Measurements from ENCODE around the gene DDI2.

Gene DDI2

GRCh38 chr1:15671430-15671829 is 54.2 kb downstream of the DDI2 start:
- H3K4me3 ChIP-seq (ENCODE audit: low read depth in 1 of 2, low read length in 2 of 2): no peak overlapping the region
- H3K27ac ChIP-seq (ENCODE audit: low read length): no peak overlapping the region
- H3K36me3 ChIP-seq (ENCODE audit: control insufficient read depth in 1 of 2, insufficient read depth in 2 of 2, low read length in 2 of 2): no peaks in the 10 kb centered on the region
- no peaks in the 10 kb centered on the region for H3K4me1 ChIP-seq (ENCODE audit: control insufficient read depth in 1 of 2, insufficient read depth in 2 of 2, low read length in 2 of 2)
- H3K27me3 ChIP-seq (ENCODE audit: low read depth, low read length): no peaks in the 10 kb centered on the region
- H3K9me3 ChIP-seq (ENCODE audit: control insufficient read depth in 1 of 2, low read length in 2 of 2): no peaks in the 10 kb centered on the region

DNA sequence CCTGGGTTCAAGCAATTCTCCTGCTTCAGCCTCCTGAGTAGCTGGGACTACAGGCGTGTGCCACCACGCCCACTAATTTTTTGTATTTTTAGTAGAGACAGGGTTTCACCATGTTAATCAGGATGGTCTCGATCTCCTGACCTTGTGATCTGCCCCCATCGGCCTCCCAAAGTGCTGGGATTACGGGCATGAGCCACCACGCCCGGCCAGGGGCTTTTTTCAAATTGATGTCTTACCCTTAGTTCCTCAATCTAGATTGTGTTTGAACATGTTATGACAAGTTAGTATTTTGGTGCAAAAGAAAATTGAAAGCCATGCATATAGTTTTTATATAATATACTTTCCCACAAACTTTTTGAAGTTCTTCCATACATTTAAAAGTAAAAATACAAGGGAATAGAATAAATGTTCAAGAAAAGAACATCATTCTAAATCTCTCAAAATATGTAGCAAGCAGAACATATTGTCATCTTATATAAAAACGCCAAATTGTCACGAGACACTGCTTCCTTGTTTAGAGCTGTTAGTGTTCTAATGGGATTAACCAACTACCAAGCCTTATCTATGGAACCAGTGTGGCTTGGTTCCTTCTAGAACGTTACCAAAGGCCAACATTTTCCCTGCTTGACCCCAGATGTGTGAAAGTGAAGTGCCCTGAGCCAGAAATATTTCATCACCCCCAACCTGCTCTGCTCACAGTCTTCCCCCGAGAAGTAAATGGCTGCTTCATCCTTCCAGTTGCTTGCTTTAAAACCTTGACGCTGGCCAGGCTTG is 57.3 kb downstream of the DDI2 start:
- H3K27ac ChIP-seq (ENCODE audit: low read length): no peak overlapping the region
- no peaks in the 10 kb centered on the region for H3K27me3 ChIP-seq (ENCODE audit: low read depth, low read length)
- H3K4me1 ChIP-seq (ENCODE audit: control insufficient read depth in 1 of 2, insufficient read depth in 2 of 2, low read length in 2 of 2): no peaks in the 10 kb centered on the region
- H3K9me3 ChIP-seq (ENCODE audit: control insufficient read depth in 1 of 2, low read length in 2 of 2): no peaks in the 10 kb centered on the region
- H3K36me3 ChIP-seq (ENCODE audit: control insufficient read depth in 1 of 2, insufficient read depth in 2 of 2, low read length in 2 of 2): no peaks in the 10 kb centered on the region
- no peak overlapping the region for H3K4me3 ChIP-seq (ENCODE audit: low read depth in 1 of 2, low read length in 2 of 2)

GRCh38 chr1:15676010-15676409 is 58.8 kb downstream of the DDI2 start:
- Histone ChIP-seq H3K36me3 (ENCODE audit: control insufficient read depth in 1 of 2, insufficient read depth in 2 of 2, low read length in 2 of 2) (no peaks in the 10 kb centered on the region), H3K4me1 (ENCODE audit: control insufficient read depth in 1 of 2, insufficient read depth in 2 of 2, low read length in 2 of 2) (peaks cover 0 to 2% of the 10 kb centered on the region in 2 donors), H3K27ac (ENCODE audit: low read length) (no peak overlapping the region), H3K4me3 (ENCODE audit: low read depth in 1 of 2, low read length in 2 of 2) (no peak overlapping the region), H3K27me3 (ENCODE audit: low read depth, low read length) (no peaks in the 10 kb centered on the region), H3K9me3 (ENCODE audit: control insufficient read depth in 1 of 2, low read length in 2 of 2) (no peaks in the 10 kb centered on the region)

GRCh38 chr1:15676688-15677661 is 59.7 kb downstream of the DDI2 start:
- Histone ChIP-seq H3K27me3 (ENCODE audit: low read depth, low read length) (no peaks in the 10 kb centered on the region), H3K9me3 (ENCODE audit: control insufficient read depth in 1 of 2, low read length in 2 of 2) (no peaks in the 10 kb centered on the region), H3K36me3 (ENCODE audit: control insufficient read depth in 1 of 2, insufficient read depth in 2 of 2, low read length in 2 of 2) (no peaks in the 10 kb centered on the region), H3K27ac (ENCODE audit: low read length) (no peak overlapping the region), H3K4me3 (ENCODE audit: low read depth in 1 of 2, low read length in 2 of 2) (no peak overlapping the region), H3K4me1 (ENCODE audit: control insufficient read depth in 1 of 2, insufficient read depth in 2 of 2, low read length in 2 of 2) (peaks cover 0 to 2% of the 10 kb centered on the region in 2 donors)

DNA sequence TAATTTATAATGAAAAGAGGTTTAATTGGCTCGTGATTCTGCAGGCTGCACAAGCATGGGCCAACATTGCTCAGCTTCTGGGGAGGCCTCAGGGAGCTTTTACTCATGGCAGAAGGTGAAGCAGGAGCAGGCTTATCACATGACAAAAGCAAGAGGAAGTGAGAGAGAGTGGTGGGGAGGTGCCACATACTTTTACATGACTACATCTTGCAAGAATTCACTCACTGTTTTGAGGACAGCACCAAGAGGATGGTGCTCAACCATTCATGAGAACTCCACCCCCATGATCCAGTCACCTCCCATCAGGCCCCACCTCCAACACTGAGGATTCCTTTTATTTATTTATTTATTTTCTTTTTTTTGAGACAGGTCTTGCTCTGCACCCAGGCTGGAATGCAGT is 61.3 kb downstream of the DDI2 start:
- no peak overlapping the region for H3K4me3 ChIP-seq (ENCODE audit: low read depth in 1 of 2, low read length in 2 of 2)
- H3K27ac ChIP-seq (ENCODE audit: low read length): no peak overlapping the region
- peaks cover under 1 to 2% of the 10 kb centered on the region in 2 donors for H3K4me1 ChIP-seq (ENCODE audit: control insufficient read depth in 1 of 2, insufficient read depth in 2 of 2, low read length in 2 of 2)
- no peaks in the 10 kb centered on the region for H3K27me3 ChIP-seq (ENCODE audit: low read depth, low read length)
- no peaks in the 10 kb centered on the region for H3K36me3 ChIP-seq (ENCODE audit: control insufficient read depth in 1 of 2, insufficient read depth in 2 of 2, low read length in 2 of 2)
- no peaks in the 10 kb centered on the region for H3K9me3 ChIP-seq (ENCODE audit: control insufficient read depth in 1 of 2, low read length in 2 of 2)

DNA sequence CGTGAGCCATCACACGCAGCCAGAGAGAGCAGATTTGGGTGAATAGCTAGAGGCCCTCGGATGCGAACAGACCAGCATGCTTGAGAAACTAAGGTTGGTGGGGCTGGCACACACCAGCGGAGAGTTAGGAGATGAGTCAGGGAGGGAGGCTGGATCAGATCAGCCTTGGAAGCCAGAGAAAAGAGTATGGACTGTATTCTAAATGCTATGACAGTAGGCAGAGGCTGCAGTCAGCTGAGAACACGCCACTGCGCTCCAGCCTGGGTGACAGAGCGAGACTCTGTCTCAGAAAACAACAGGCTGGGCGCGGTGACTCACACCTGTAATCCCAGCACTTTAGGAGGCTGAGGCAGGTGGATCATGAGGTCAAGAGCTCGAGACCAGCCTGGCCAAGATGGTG is 62.9 kb downstream of the DDI2 start:
- H3K27ac ChIP-seq (ENCODE audit: low read length): no peak overlapping the region

DNA sequence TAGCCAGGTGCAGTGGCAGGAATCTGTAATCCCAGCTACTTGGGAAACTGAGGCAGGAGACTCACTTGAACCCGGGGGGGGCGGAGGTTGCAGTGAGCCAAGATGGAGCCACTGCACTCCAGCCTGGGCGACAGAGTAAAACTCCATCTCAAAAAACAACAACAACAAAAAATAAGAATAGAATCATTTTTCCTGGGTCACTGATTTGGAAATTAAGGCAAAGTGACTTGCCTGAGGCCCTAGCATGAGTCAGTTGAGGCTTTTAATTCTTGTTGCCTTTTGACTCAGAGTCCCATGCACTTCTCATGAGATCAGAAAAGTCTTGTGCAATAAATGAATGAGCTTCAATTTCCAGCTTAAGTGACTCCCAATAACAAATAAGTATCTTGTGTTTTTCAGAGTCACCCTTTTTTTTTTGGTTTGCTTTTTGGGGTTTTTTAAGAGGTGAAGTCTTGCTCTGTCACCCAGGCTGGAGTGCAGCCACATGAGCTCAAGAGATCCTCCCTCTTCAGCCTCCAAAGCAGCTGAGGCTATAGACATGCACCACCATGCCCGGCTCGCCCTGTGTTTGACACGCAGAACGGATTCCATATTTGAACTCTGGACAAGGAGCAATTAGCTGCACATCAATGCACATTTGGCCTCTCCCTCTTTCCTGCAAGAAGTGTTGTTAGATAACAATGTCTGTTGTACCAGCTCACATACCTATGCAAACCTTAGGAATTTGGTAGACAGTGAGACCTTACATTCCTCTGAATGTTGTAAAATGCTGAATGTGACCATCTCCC is 63.5 kb downstream of the DDI2 start:
- Histone ChIP-seq H3K9me3 (ENCODE audit: control insufficient read depth in 1 of 2, low read length in 2 of 2) (no peaks in the 10 kb centered on the region), H3K4me3 (ENCODE audit: low read depth in 1 of 2, low read length in 2 of 2) (no peak overlapping the region), H3K27me3 (ENCODE audit: low read depth, low read length) (no peaks in the 10 kb centered on the region), H3K27ac (ENCODE audit: low read length) (peak overlapping the region; percentile 45), H3K36me3 (ENCODE audit: control insufficient read depth in 1 of 2, insufficient read depth in 2 of 2, low read length in 2 of 2) (peaks cover 0 to 4% of the 10 kb centered on the region in 2 donors), H3K4me1 (ENCODE audit: control insufficient read depth in 1 of 2, insufficient read depth in 2 of 2, low read length in 2 of 2) (peaks cover 6 to 9% of the 10 kb centered on the region in 2 donors)

More for the DNA sequence above, 62.9 kb downstream of the DDI2 start:
- Histone ChIP-seq H3K9me3 (ENCODE audit: control insufficient read depth in 1 of 2, low read length in 2 of 2) (no peaks in the 10 kb centered on the region), H3K4me3 (ENCODE audit: low read depth in 1 of 2, low read length in 2 of 2) (no peak overlapping the region), H3K36me3 (ENCODE audit: control insufficient read depth in 1 of 2, insufficient read depth in 2 of 2, low read length in 2 of 2) (peaks cover 0 to 4% of the 10 kb centered on the region in 2 donors), H3K4me1 (ENCODE audit: control insufficient read depth in 1 of 2, insufficient read depth in 2 of 2, low read length in 2 of 2) (peaks cover 2 to 4% of the 10 kb centered on the region in 2 donors), H3K27me3 (ENCODE audit: low read depth, low read length) (no peaks in the 10 kb centered on the region)

DNA sequence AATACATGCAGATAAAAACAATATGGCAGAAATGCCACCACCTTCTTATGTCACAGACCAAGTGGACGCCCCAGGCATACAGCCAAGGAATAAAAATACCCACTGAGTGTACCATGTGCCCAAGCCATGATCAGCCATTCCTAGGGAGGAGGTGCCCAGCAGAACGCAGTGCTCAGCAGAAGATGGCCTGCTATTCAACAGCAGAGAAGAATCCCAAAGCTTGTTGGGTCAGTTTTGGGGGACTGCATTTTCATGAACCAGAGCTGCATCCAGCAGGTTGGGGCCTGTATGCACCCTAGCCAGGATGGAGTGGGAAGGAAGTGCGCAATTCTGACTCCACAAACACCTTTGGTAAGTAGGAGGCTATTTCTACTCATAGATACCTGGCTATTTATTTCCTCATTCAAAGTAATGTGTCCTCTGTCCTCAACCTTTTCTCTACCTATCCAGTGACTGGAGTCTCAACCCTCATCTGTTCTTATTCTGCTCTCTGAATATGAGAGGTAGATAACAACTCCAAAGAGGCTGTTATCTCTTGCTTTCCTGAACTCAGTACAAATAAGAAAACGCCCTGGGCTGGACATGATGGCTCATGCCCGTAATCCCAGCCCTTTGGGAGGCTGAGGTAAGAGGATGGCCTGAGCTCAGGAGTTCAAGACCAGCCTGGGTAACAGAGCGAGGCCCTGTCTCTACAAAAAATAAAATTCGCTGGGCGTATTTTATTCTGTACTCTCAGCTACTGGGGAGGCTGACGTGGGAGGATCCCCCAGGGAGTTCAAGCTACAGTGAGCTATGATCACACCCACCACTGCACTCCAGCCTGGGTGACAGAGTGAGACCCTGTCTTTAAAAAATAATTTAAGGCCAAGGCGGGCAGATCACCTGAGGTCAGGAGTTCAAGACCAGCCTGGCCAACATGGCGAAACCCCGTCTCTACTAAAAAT is 64.4 kb downstream of the DDI2 start:
- Histone ChIP-seq H3K27me3 (ENCODE audit: low read depth, low read length) (no peaks in the 10 kb centered on the region), H3K4me1 (ENCODE audit: control insufficient read depth in 1 of 2, insufficient read depth in 2 of 2, low read length in 2 of 2) (peaks cover 9 to 17% of the 10 kb centered on the region in 2 donors), H3K27ac (ENCODE audit: low read length) (peak overlapping the region; percentile 45)

DNA sequence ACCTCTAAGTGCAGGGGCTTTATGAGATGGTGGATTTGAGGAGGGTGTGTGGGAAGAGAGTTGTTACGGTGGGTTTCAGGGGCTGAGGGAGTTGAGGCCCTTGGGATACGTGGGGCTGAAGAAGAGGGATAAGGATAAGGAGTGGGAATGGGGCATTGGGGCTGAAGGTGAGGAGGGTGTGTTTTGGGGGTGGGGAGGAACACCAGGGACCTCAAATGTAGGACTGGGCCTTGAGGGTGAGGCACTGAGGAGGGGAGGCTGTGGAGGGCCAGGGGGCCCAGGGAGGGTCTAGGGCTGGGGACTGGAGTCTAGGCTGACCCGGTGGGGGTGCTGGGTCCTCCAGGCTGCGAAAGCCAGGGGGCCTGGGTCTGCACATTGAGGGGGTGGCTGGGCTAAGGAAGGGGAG is 65.7 kb downstream of the DDI2 start:
- Histone ChIP-seq H3K4me3 (ENCODE audit: low read depth in 1 of 2, low read length in 2 of 2) (no peak overlapping the region), H3K9me3 (ENCODE audit: control insufficient read depth in 1 of 2, low read length in 2 of 2) (no peaks in the 10 kb centered on the region), H3K27ac (ENCODE audit: low read length) (no peak overlapping the region), H3K36me3 (ENCODE audit: control insufficient read depth in 1 of 2, insufficient read depth in 2 of 2, low read length in 2 of 2) (peaks cover 0 to 4% of the 10 kb centered on the region in 2 donors), H3K27me3 (ENCODE audit: low read depth, low read length) (no peaks in the 10 kb centered on the region), H3K4me1 (ENCODE audit: control insufficient read depth in 1 of 2, insufficient read depth in 2 of 2, low read length in 2 of 2) (peaks cover 9 to 17% of the 10 kb centered on the region in 2 donors)

More for the DNA sequence above, 64.4 kb downstream of the DDI2 start:
- H3K36me3 ChIP-seq (ENCODE audit: control insufficient read depth in 1 of 2, insufficient read depth in 2 of 2, low read length in 2 of 2): peaks cover 0 to 4% of the 10 kb centered on the region in 2 donors
- no peaks in the 10 kb centered on the region for H3K9me3 ChIP-seq (ENCODE audit: control insufficient read depth in 1 of 2, low read length in 2 of 2)
- H3K4me3 ChIP-seq (ENCODE audit: low read depth in 1 of 2, low read length in 2 of 2): no peak overlapping the region

DNA sequence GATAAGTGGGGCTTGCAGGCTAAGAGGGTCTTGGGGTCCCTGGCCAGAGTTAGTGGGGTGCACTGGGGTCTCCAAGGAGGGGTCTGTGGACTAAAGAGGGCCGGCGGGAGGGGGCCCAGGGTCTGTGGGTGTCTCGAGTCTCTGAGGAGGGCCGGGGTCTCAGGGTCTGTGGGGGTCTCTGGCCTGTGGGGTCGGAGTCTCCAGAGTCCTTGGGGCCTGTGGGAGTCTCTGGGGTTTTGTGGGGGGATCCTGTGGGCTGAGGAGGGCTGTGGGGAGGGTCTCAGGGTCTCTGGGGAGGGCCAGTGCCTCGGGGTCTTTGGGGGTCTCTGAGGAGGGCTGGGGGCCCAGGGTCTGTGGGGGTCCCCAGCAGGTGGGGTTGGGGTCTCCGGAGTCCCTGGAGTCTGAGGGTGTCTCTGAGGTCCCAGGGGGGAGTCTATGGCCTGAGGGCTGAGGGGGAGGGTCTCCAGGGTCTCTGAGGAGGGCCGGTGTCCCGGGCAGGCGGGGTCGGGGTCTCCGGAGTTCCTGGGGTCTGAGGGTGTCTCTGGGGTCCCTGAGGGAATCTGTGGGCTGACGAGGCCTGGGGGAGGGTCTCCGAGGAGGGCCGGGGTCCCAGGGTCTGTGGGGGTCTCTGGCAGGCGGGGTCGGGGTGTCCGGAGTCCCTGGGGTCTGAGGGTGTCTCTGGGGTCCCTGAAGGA is 66.2 kb downstream of the DDI2 start:
- no peaks in the 10 kb centered on the region for H3K27me3 ChIP-seq (ENCODE audit: low read depth, low read length)
- no peaks in the 10 kb centered on the region for H3K9me3 ChIP-seq (ENCODE audit: control insufficient read depth in 1 of 2, low read length in 2 of 2)
- peak overlapping the region; percentile 57 to 64 for H3K4me3 ChIP-seq (ENCODE audit: low read depth in 1 of 2, low read length in 2 of 2)
- peaks cover 9 to 17% of the 10 kb centered on the region in 2 donors for H3K4me1 ChIP-seq (ENCODE audit: control insufficient read depth in 1 of 2, insufficient read depth in 2 of 2, low read length in 2 of 2)
- H3K27ac ChIP-seq (ENCODE audit: low read length): peak overlapping the region; percentile 87
- H3K36me3 ChIP-seq (ENCODE audit: control insufficient read depth in 1 of 2, insufficient read depth in 2 of 2, low read length in 2 of 2): peaks cover 0 to 4% of the 10 kb centered on the region in 2 donors
